Esophagus squamous epithelium (tissue), 5 donors: ENCODE data around the gene VTI1B. TPM values are rescaled to one million over a fixed set of nuclear protein-coding genes. Genes with fewer than 3 reads are reported as not detected.
"Not testable (repeated sequence)": the region's sequence is repeated elsewhere in the genome, so short reads cannot be mapped to it uniquely, and the experiment has no call there.

ENCODE experiments used
- DNase-seq: peaks from one replicate; lab custom pipeline; 2025; lab: John Stamatoyannopoulos, UW
- H3K27ac ChIP-seq, 4 donors: fragments of 200-600 bp; sonication (generic); one replicate each; pipeline ENCODE4 v1.5.1; 2016 to 2019; ENCODE audit warnings: mild to moderate bottlenecking in 1 of 4
- H3K27me3 ChIP-seq, 4 donors: fragments of 200-600 bp; sonication (generic); 1 replicate in 3 of 4; 2 replicates in 1 of 4; pipeline versions ENCODE4 v1.5.1 to v1.6.0; 2017 to 2021; ENCODE audit warnings: antibody characterized with exemption in 1 of 4
- H3K36me3 ChIP-seq, 3 donors: fragments of 200-600 bp; sonication (generic); one replicate each; pipeline ENCODE4 v1.5.1; 2016 to 2019
- H3K4me1 ChIP-seq, 3 donors: fragments of 200-600 bp; sonication (generic); one replicate each; pipeline ENCODE4 v1.5.1; 2017 to 2019
- H3K4me3 ChIP-seq, 4 donors: fragments of 200-600 bp; sonication (generic); 1 replicate in 3 of 4; 2 replicates in 1 of 4; pipeline ENCODE4 v1.5.1; 2016 to 2019; ENCODE audit warnings: mild to moderate bottlenecking in 2 of 4, moderate library complexity in 1 of 4
- H3K9me3 ChIP-seq, 3 donors: fragments of 200-600 bp; sonication (generic); one replicate each; pipeline ENCODE4 v1.5.1; 2016 to 2019
- CTCF ChIP-seq, 6 experiments: fragments of 450-650 bp in 4 of 6; fragments of 200-600 bp in 2 of 6; sonication (generic) in 2 of 6; IDR thresholded peaks; one replicate each; pipeline ENCODE4 v1.5.1; 2016 to 2019; ENCODE audit warnings: antibody characterized with exemption in 6 of 6, mild to moderate bottlenecking in 4 of 6, moderate library complexity in 4 of 6
- POLR2A ChIP-seq, 4 donors: fragments of 450-650 bp; IDR thresholded peaks; one replicate each; pipeline ENCODE4 v1.6.1; 2017; ENCODE audit warnings: antibody characterized with exemption in 4 of 4, mild to moderate bottlenecking in 4 of 4, moderate library complexity in 3 of 4
- WGBS, 2 donors: methylation state at CpG; one replicate each; pipeline ENCODE4 v1.1.5; 2018; 5-methylcytosine and 5-hydroxymethylcytosine counted together
- intact Hi-C: fragments of 100-400 bp; cut with DNase I; formaldehyde crosslinking; loops from one replicate; pipeline ENCODE4 v1.15.0; 2022
- total RNA-seq, 4 donors: library from RNA; depleted of rRNA; stranded (reverse); fragments of >200 nt; gene quantifications; one replicate each; pipeline ENCODE4 v1.1.0, GENCODE V29; 2016
- donor health status: DM: yes; HTN: yes; CAD: no.

Gene VTI1B
- 10 to 100 TPM; 41.3 to 57.7 (median 52.3) TPM for total RNA-seq

- H3K9me3 ChIP-seq, result no peaks in the 10 kb centered on the region
- no peaks in the 10 kb centered on the region for H3K27me3 ChIP-seq
- DNase-seq, result peak; percentile 26
- intact Hi-C loops, result no loop called here
- TF ChIP-seq POLR2A (IDR thresholded peaks at IDR 0.05) (peak in 2 of 4 donors; percentile 69 to 74), CTCF (IDR thresholded peaks at IDR 0.05) (peak in 1 of 6 experiments; percentile 15)
- peaks cover 13 to 45% (median 21%) of the 10 kb centered on the region in 3 donors for H3K4me1 ChIP-seq
- WGBS, 2 donors, result 0% methylated on average over 2 to 13 of the region's 87 CpGs
- H3K4me3 ChIP-seq, result peak within 1 kb of the TSS; percentile 89 to 99 (median 97)
- H3K27ac ChIP-seq, result peak within 1 kb of the TSS; percentile 93 to 98 (median 98)
- peaks cover 0 to 22% (median 0%) of the 10 kb centered on the region in 3 donors for H3K36me3 ChIP-seq
Observed at GRCh38 chr14:67674480-67675218, at the start of gene VTI1B. TSS of gene VTI1B (minus strand) at chr14:67674632. CDS start at chr14:67674489, 143 bp downstream.

- H3K4me3 ChIP-seq, result peak overlapping the region; percentile 5 to 34 (median 20)
- no peaks in the 10 kb centered on the region for H3K36me3 ChIP-seq
- peaks cover 0 to 8% (median 0%) of the 10 kb centered on the region in 4 donors for H3K27me3 ChIP-seq
- peak overlapping the region in 2 of 4 donors; percentile 30 to 54 for H3K27ac ChIP-seq
- DNase-seq, result no peak
- peaks cover 0 to 39% (median 9%) of the 10 kb centered on the region in 3 donors for H3K4me1 ChIP-seq
- intact Hi-C loops, result no loop called here
- no peaks in the 10 kb centered on the region for H3K9me3 ChIP-seq
- 0 to 5% methylated on average over 1 to 2 of the region's 3 CpGs for WGBS, 2 donors
- TF ChIP-seq CTCF (IDR thresholded peaks at IDR 0.05) (no peak), POLR2A (IDR thresholded peaks at IDR 0.05) (peak in 1 of 4 donors; percentile 27)
Observed at GRCh38 chr14:67722293-67722692, 47.9 kb upstream of the VTI1B start.

GRCh38 chr14:67721875-67722274 is 47.4 kb upstream of the VTI1B start:
- intact Hi-C loops, result no loop called here
- H3K36me3 ChIP-seq, result no peaks in the 10 kb centered on the region
- 55 to 67% methylated on average over 5 of the region's 5 CpGs for WGBS, 2 donors
- H3K4me3 ChIP-seq, result no peak overlapping the region
- TF ChIP-seq CTCF (IDR thresholded peaks at IDR 0.05), result no peak
- TF ChIP-seq POLR2A (IDR thresholded peaks at IDR 0.05), result no peak
- peaks cover 0 to 8% (median 0%) of the 10 kb centered on the region in 4 donors for H3K27me3 ChIP-seq
- DNase-seq, result no peak
- peaks cover 0 to 39% (median 9%) of the 10 kb centered on the region in 3 donors for H3K4me1 ChIP-seq
- H3K9me3 ChIP-seq, result no peaks in the 10 kb centered on the region
- no peak overlapping the region for H3K27ac ChIP-seq

- no peak for DNase-seq
- Histone ChIP-seq H3K36me3 (no peaks in the 10 kb centered on the region), H3K4me1 (peaks cover 0 to 23% (median 6%) of the 10 kb centered on the region in 3 donors), H3K27me3 (peaks cover 0 to 8% (median 0%) of the 10 kb centered on the region in 4 donors), H3K27ac (no peak overlapping the region), H3K4me3 (no peak overlapping the region), H3K9me3 (no peaks in the 10 kb centered on the region)
- intact Hi-C loops, result no loop called here
- TF ChIP-seq CTCF (IDR thresholded peaks at IDR 0.05) (no peak), POLR2A (IDR thresholded peaks at IDR 0.05) (no peak)
- 39 to 49% methylated on average over 2 of the region's 2 CpGs for WGBS, 2 donors
Observed at GRCh38 chr14:67719866-67720265, 45.4 kb upstream of the VTI1B start.

GRCh38 chr14:67719385-67719784 is 45.0 kb upstream of the VTI1B start:
- H3K27me3 ChIP-seq, DNase-seq, H3K27ac ChIP-seq, H3K4me3 ChIP-seq, H3K36me3 ChIP-seq, H3K9me3 ChIP-seq, intact Hi-C loops: not testable (repeated sequence)
- whole genome bisulfite sequencing, 2 donors, result 79 to 90% methylated on average over 3 of the region's 3 CpGs
- H3K4me1 ChIP-seq, result peaks cover 0 to 18% (median 6%) of the 10 kb centered on the region in 3 donors
